HepG2 (cell line): Measurements from ENCODE around the gene ITGAE. TPM values are rescaled to one million over a fixed set of nuclear protein-coding genes. Genes with fewer than 3 reads are reported as not detected.

Experiments used
- ATAC-seq: fragments of 200-7000 bp; cut with Tn5 transposase; 3 replicates; pipeline ENCODE4 v1.9.1; 2020; ENCODE audit warnings: mild to moderate bottlenecking, moderate library complexity
- BruUV-seq: library from RNA; stranded (reverse); fragments of 400-500 nt; replicated peaks from 2 replicates; lab custom pipeline; 2021; lab: Mats Ljungman, UMichigan
- CTCF ChIA-PET: fragments of 300-600 bp; formaldehyde crosslinking; extraction: SDS; loops from one replicate; lab custom pipeline; 2021; ENCODE audit warnings: low total read pairs, inconsistent platforms, low intra/inter-chr PET ratio; lab: Yijun Ruan, JAX
- POLR2A ChIA-PET: fragments of 350-600 bp; sonication (Branson Sonifier 250); formaldehyde crosslinking; loops from one replicate; lab custom pipeline; 2020; ENCODE audit warnings: antibody characterized with exemption, inconsistent platforms; lab: Yijun Ruan, JAX
- DNase-seq: peaks from one replicate; pipeline ENCODE4 v3.0.0-alpha.2; 2015; ENCODE audit warnings: low spot score
- FAIRE-seq: peaks from 3 replicates; lab custom pipeline; 2011; peaks lifted over from hg19 to GRCh38; lab: Jason Lieb, UNC
- H2AFZ ChIP-seq: one replicate; pipeline ENCODE4 v1.6.1; 2011; ENCODE audit warnings: low read length, inconsistent platforms
- H3K27ac ChIP-seq: fragments of 300-600 bp; 3 replicates; pipeline ENCODE4 v1.8.0; 2011; ENCODE audit warnings: mixed run types, mild to moderate bottlenecking, mixed read lengths, low read length, inconsistent platforms; ENCODE audit not compliant: insufficient read depth; ENCODE audit errors: extremely low read length
- H3K27me3 ChIP-seq, 2 experiments: fragments of 200-600 bp in 1 of 2; 2 replicates in 1 of 2; 3 replicates in 1 of 2; pipeline versions ENCODE4 v1.6.0 to v1.8.0; 2011; ENCODE audit warnings: low read length in 2 of 2, mild to moderate bottlenecking in 2 of 2, moderate library complexity in 2 of 2, inconsistent platforms in 1 of 2; ENCODE audit not compliant: insufficient read depth in 2 of 2, control insufficient read depth in 1 of 2
- H3K36me3 ChIP-seq, 2 experiments: fragments of 200-600 bp in 1 of 2; replicated peaks in 1 of 2; 2 replicates in 1 of 2; 3 replicates in 1 of 2; pipeline versions ENCODE4 v1.5.1 to v1.8.0; 2011; ENCODE audit warnings: low read length in 2 of 2, inconsistent platforms in 1 of 2; ENCODE audit not compliant: insufficient read depth in 2 of 2, control insufficient read depth in 1 of 2
- H3K4me1 ChIP-seq: 2 replicates; pipeline ENCODE4 v1.5.1; 2012; ENCODE audit warnings: low read length, inconsistent platforms; ENCODE audit not compliant: insufficient read depth
- H3K4me2 ChIP-seq: 2 replicates; pipeline ENCODE4 v1.6.0; 2011; ENCODE audit warnings: low read depth, low read length, inconsistent platforms
- H3K4me3 ChIP-seq, 3 experiments: fragments of 200-600 bp in 1 of 3; sonication (generic), shearing (Covaris generic) in 1 of 3; replicated peaks in 1 of 3; 2 replicates each; pipeline ENCODE4 v1.5.1; 2011 to 2016; ENCODE audit warnings: low read length in 3 of 3, inconsistent platforms in 2 of 3, low read depth in 2 of 3, mild to moderate bottlenecking in 2 of 3, control low read depth in 1 of 3, mixed read lengths in 1 of 3; ENCODE audit not compliant: insufficient read depth in 1 of 3
- H3K79me2 ChIP-seq: one replicate; pipeline ENCODE4 v1.6.1; 2011; ENCODE audit warnings: low read length, inconsistent platforms; ENCODE audit not compliant: insufficient read depth
- H3K9ac ChIP-seq: 2 replicates; pipeline ENCODE4 v1.6.0; 2011; ENCODE audit warnings: mild to moderate bottlenecking, low read depth, low read length, inconsistent platforms; ENCODE audit not compliant: insufficient read depth
- H3K9me3 ChIP-seq: 2 replicates; pipeline ENCODE4 v1.5.1; 2012; ENCODE audit warnings: mild to moderate bottlenecking, low read length
- H4K20me1 ChIP-seq: 2 replicates; pipeline ENCODE4 v1.6.0; 2011; ENCODE audit warnings: inconsistent platforms, mild to moderate bottlenecking, low read length, moderate library complexity; ENCODE audit not compliant: insufficient read depth
- ARNT ChIP-seq: fragments of 450-650 bp; IDR thresholded peaks from 2 replicates; pipeline ENCODE4 v1.6.1; 2017
- FUBP1 ChIP-seq: sonication (generic); formaldehyde crosslinking; IDR thresholded peaks from 2 replicates; pipeline ENCODE4 v1.5.1; 2020; ENCODE audit warnings: missing genetic modification reagents, mild to moderate bottlenecking, borderline replicate concordance
- HNRNPH1 ChIP-seq: fragments of 200-400 bp; formaldehyde crosslinking; optimal IDR thresholded peaks from 2 replicates; pipeline ENCODE3; 2017; ENCODE audit warnings: mild to moderate bottlenecking, low read depth, low read length
- SALL2 ChIP-seq: sonication (generic); formaldehyde crosslinking; IDR thresholded peaks from 2 replicates; pipeline ENCODE4 v1.8.1; 2023; ENCODE audit warnings: mild to moderate bottlenecking, missing genetic modification reagents, inconsistent platforms
- ZBTB3 ChIP-seq: sonication (generic); formaldehyde crosslinking; IDR thresholded peaks from 2 replicates; pipeline ENCODE4 v1.4.0; 2020; ENCODE audit warnings: low read depth, mild to moderate bottlenecking, moderate library complexity, missing genetic modification reagents, borderline replicate concordance
- ZFY ChIP-seq: sonication (generic); formaldehyde crosslinking; IDR thresholded peaks from 2 replicates; pipeline ENCODE4 v1.4.0; 2020; ENCODE audit warnings: missing genetic modification reagents
- ZNF546 ChIP-seq: sonication (generic); formaldehyde crosslinking; conservative IDR thresholded peaks from 2 replicates; pipeline ENCODE4 v1.8.1; 2023; ENCODE audit warnings: mild to moderate bottlenecking, missing genetic modification reagents
- ZNF713 ChIP-seq: sonication (generic); formaldehyde crosslinking; IDR thresholded peaks from 2 replicates; pipeline ENCODE4 v1.4.0; 2020; ENCODE audit warnings: mild to moderate bottlenecking, missing genetic modification reagents
- ZNF747 ChIP-seq: sonication (generic); formaldehyde crosslinking; IDR thresholded peaks from 2 replicates; pipeline ENCODE4 v1.8.1; 2023; ENCODE audit warnings: missing genetic modification reagents, mild to moderate bottlenecking, borderline replicate concordance
- ZNF749 ChIP-seq: sonication (generic); formaldehyde crosslinking; IDR thresholded peaks from 2 replicates; pipeline ENCODE4 v1.8.0; 2022; ENCODE audit warnings: mild to moderate bottlenecking, missing genetic modification reagents, moderate library complexity, borderline replicate concordance
- WGBS: methylation state at CpG from one replicate; pipeline ENCODE4 v1.1.6; 2017; ENCODE audit warnings: low lambda C conversion rate; 5-methylcytosine and 5-hydroxymethylcytosine counted together
- in situ Hi-C: cut with HindIII; loops from 2 replicates; pipeline ENCODE4 v1.10.0; 2017; ENCODE audit warnings: low pct_unique_long_range_greater_than_20kb; ENCODE audit not compliant: extremely low pct_ligation_motif_present
- intact Hi-C: fragments of 100-400 bp; cut with micrococcal nuclease; formaldehyde crosslinking; loops from one replicate; pipeline ENCODE4 v1.10.0; 2022; ENCODE audit not compliant: unreplicated experiment
- polyA plus RNA-seq, 8 experiments: library from polyadenylated mRNA; depleted of rRNA in 3 of 8; stranded (reverse) in 7 of 8; unstranded in 1 of 8; fragments of >200 nt; fragmentation: Illumina TruSeq in 4 of 8; extraction: Trizol in 4 of 8; gene quantifications; 2 replicates each; pipeline versions ENCODE4 v1.2.1 to v1.2.3, GENCODE V29; 2011 to 2016; ENCODE audit warnings: low read depth in 4 of 8, missing spikeins in 1 of 8, mixed read lengths in 1 of 8; ENCODE audit not compliant: insufficient read depth in 1 of 8
- total RNA-seq, 5 experiments: library from RNA; depleted of rRNA; stranded (reverse); fragments of >200 nt; fragmentation: Illumina TruSeq; extraction: Trizol; gene quantifications; 2 replicates each; pipeline ENCODE4 v1.2.3, GENCODE V29; 2016; ENCODE audit warnings: low read depth in 1 of 5

The ITGAE gene
- total and polyA plus RNA-seq, 2 of the 13 experiments (the other 11 are each of a cell fraction or from before 2014, with no cell fraction given), result 42.3 to 49.0 TPM

- H2AFZ ChIP-seq, result no peak overlapping the region
- TF ChIP-seq ZNF546 (CRISPR knock-in tag), result no peak
- no peak for TF ChIP-seq ZNF749 (CRISPR knock-in tag)
- no peak for TF ChIP-seq ZNF747 (CRISPR knock-in tag)
- TF ChIP-seq ZBTB3 (CRISPR knock-in tag), result no peak
- no peak for TF ChIP-seq HNRNPH1
- no peak for TF ChIP-seq ARNT
- TF ChIP-seq FUBP1, result no peak
- no peak for TF ChIP-seq ZFY (CRISPR knock-in tag)
- TF ChIP-seq ZNF713 (CRISPR knock-in tag), result no peak
- TF ChIP-seq SALL2, result no peak
- TF ChIP-seq, all 625 proteins: peak for 0
- no TSS peak for BruUV-seq
- in situ Hi-C loops (no loop called here), intact Hi-C loops (no loop called here)
- H3K9ac ChIP-seq, result no peak overlapping the region
- no peaks in the 10 kb centered on the region for H3K4me1 ChIP-seq
- H4K20me1 ChIP-seq, result no peaks in the 10 kb centered on the region
- ChIA-PET POLR2A (interaction anchor here (0.9 kb wide), 1 partner anchor 12 kb away, joined by 4 read pairs; the partner anchor contains the start of gene HASPIN), CTCF (no interaction called here)
- H3K4me2 ChIP-seq, result no peak overlapping the region
- no peak overlapping the region for H3K4me3 ChIP-seq
- no peaks in the 10 kb centered on the region for H3K9me3 ChIP-seq
- no peaks in the 10 kb centered on the region; a peak in 1 of 5 replicates for H3K27me3 ChIP-seq
- no peak for ATAC-seq
- no peak overlapping the region for H3K27ac ChIP-seq
- WGBS, result 91% methylated on average over 5 of the region's 5 CpGs
- H3K79me2 ChIP-seq, result no peaks in the 10 kb centered on the region
- peaks cover 3 to 12% of the 10 kb centered on the region in 2 experiments; a peak in 4 of 5 replicates for H3K36me3 ChIP-seq
- no peak for DNase-seq
- FAIRE-seq, result no peak
These were observed 90.0 kb downstream of the ITGAE start for GRCh38 chr17:3710951-3711383.
